A549 (cell line): ENCODE results near the gene SV2A. TPM values are rescaled to one million over a fixed set of nuclear protein-coding genes. Genes with fewer than 3 reads are reported as not detected.

Source experiments
- ATAC-seq, 2 experiments: fragments of 200-7000 bp in 1 of 2; fragments of >200 bp in 1 of 2; cut with Nextera tagmentation in 1 of 2; cut with Tn5 transposase in 1 of 2; 3 replicates each; pipeline versions ENCODE4 v1.8.0 to v1.9.1; 2018 to 2020; ENCODE audit warnings: mild to moderate bottlenecking in 1 of 2, moderate library complexity in 1 of 2
- CTCF ChIA-PET: fragments of 300-600 bp; sonication (Branson Sonifier 250); formaldehyde crosslinking; extraction: SDS; loops from one replicate; lab custom pipeline; 2021; ENCODE audit warnings: antibody characterized with exemption, inconsistent platforms; lab: Yijun Ruan, JAX
- POLR2A ChIA-PET: fragments of 350-600 bp; formaldehyde crosslinking; extraction: SDS; loops from one replicate; lab custom pipeline; 2021; ENCODE audit warnings: antibody characterized with exemption, inconsistent platforms; lab: Yijun Ruan, JAX
- DNase-seq, 2 experiments: peaks; one replicate each; pipeline versions ENCODE4 v3.0.0 to v3.0.0-alpha.2; 2011 to 2016; ENCODE audit warnings: low read depth in 1 of 2, low spot score in 1 of 2
- FAIRE-seq: peaks from 2 replicates; lab custom pipeline; 2011; peaks lifted over from hg19 to GRCh38; lab: Jason Lieb, UNC
- H3K27ac ChIP-seq, 2 experiments: fragments of >200 bp; sonication (Bioruptor Twin); formaldehyde crosslinking; 3 replicates each; pipeline ENCODE4 v1.5.1; 2016 to 2017
- H3K4me1 ChIP-seq: fragments of >200 bp; sonication (Bioruptor Twin); formaldehyde crosslinking; 3 replicates; pipeline ENCODE4 v1.6.1; 2016
- H3K4me2 ChIP-seq: fragments of >200 bp; sonication (Bioruptor Twin); formaldehyde crosslinking; 3 replicates; pipeline ENCODE4 v1.6.1; 2016
- H3K4me3 ChIP-seq: fragments of >200 bp; sonication (Bioruptor Twin); formaldehyde crosslinking; 3 replicates; pipeline ENCODE4 v1.5.1; 2016
- H3K9me3 ChIP-seq: fragments of >200 bp; sonication (Bioruptor Twin); formaldehyde crosslinking; 3 replicates; pipeline ENCODE4 v1.6.1; 2016
- CHD2 ChIP-seq: fragments of 150-350 bp; IDR thresholded peaks from 2 replicates; pipeline ENCODE4 v1.6.1; 2014; ENCODE audit warnings: low read length; ENCODE audit not compliant: partially characterized antibody
- CHD4 ChIP-seq: fragments of 200-600 bp; sonication (generic); IDR thresholded peaks from 2 replicates; pipeline ENCODE4 v1.6.1; 2016; ENCODE audit warnings: antibody characterized with exemption, mild to moderate bottlenecking, borderline replicate concordance
- FOSB ChIP-seq: fragments of 250-450 bp; sonication (Bioruptor Pico); IDR thresholded peaks from 2 replicates; pipeline ENCODE4 v1.5.0; 2020; ENCODE audit warnings: mild to moderate bottlenecking, moderate library complexity
- GATA3 ChIP-seq: IDR thresholded peaks from 2 replicates; pipeline ENCODE4 v1.6.1; 2012; ENCODE audit warnings: borderline replicate concordance
- HOXB13 ChIP-seq: fragments of 250-450 bp; sonication (Bioruptor Pico); IDR thresholded peaks from 2 replicates; pipeline ENCODE4 v1.5.0; 2020; ENCODE audit warnings: low read depth, mild to moderate bottlenecking, moderate library complexity
- HOXB5 ChIP-seq: fragments of 250-450 bp; sonication (Bioruptor Pico); IDR thresholded peaks from 2 replicates; pipeline ENCODE4 v1.5.0; 2020; ENCODE audit warnings: mild to moderate bottlenecking, moderate library complexity
- KDM1A ChIP-seq: fragments of 200-600 bp; sonication (generic); IDR thresholded peaks from 2 replicates; pipeline ENCODE4 v1.6.1; 2016; ENCODE audit warnings: low read depth, mild to moderate bottlenecking
- MAFK ChIP-seq: fragments of 450-650 bp; IDR thresholded peaks from 2 replicates; pipeline ENCODE4 v1.6.1; 2014; ENCODE audit not compliant: partially characterized antibody
- MAZ ChIP-seq: fragments of 150-350 bp; IDR thresholded peaks from 2 replicates; pipeline ENCODE4 v1.6.1; 2014; ENCODE audit warnings: antibody characterized with exemption, low read depth, low read length, borderline replicate concordance
- MYC ChIP-seq: IDR thresholded peaks from 2 replicates; pipeline ENCODE4 v1.6.1; 2012; ENCODE audit warnings: mild to moderate bottlenecking, inconsistent platforms, low read length, improper control_type of control experiment, borderline replicate concordance
- NR3C1 ChIP-seq: fragments of >200 bp; sonication (Bioruptor Twin); formaldehyde crosslinking; IDR thresholded peaks from 3 replicates; pipeline ENCODE4 v1.6.1; 2017
- POLR2A ChIP-seq: IDR thresholded peaks from 2 replicates; pipeline ENCODE4 v1.6.1; 2012; ENCODE audit warnings: mild to moderate bottlenecking, low read length
- RFX5 ChIP-seq: fragments of 450-650 bp; IDR thresholded peaks from 2 replicates; pipeline ENCODE4 v1.7.1; 2014; ENCODE audit warnings: antibody characterized with exemption, mild to moderate bottlenecking, moderate library complexity
- ZFP36 ChIP-seq: fragments of 450-650 bp; IDR thresholded peaks from 2 replicates; pipeline ENCODE4 v1.6.1; 2014; ENCODE audit warnings: borderline replicate concordance; ENCODE audit not compliant: partially characterized antibody
- WGBS: methylation state at CpG from one replicate; pipeline ENCODE4 v1.1.6; 2017; ENCODE audit errors: missing lambda C conversion rate; 5-methylcytosine and 5-hydroxymethylcytosine counted together
- polyA plus RNA-seq, 4 experiments: library from polyadenylated mRNA; depleted of rRNA in 3 of 4; stranded (reverse); fragments of >200 nt; fragmentation: RNase III in 1 of 4; extraction: RNeasy Plus Mini Kit Qiagen cat#74134 plus additional on column Dnase treatment in 1 of 4; gene quantifications; 2 replicates in 3 of 4; 3 replicates in 1 of 4; pipeline ENCODE4 v1.2.3, GENCODE V29; 2011 to 2017
- TF ChIP-seq, protein P1 (sequence below): IDR thresholded peaks from 2 replicates; pipeline ENCODE4 v1.6.1; 2012
- TF ChIP-seq, protein P2 (sequence below): fragments of 200-600 bp; sonication (generic); IDR thresholded peaks from 2 replicates; pipeline ENCODE4 v1.6.1; 2016; ENCODE audit warnings: antibody characterized with exemption, mild to moderate bottlenecking, moderate library complexity
- TF ChIP-seq, protein P3 (sequence below): fragments of 250-450 bp; sonication (Bioruptor Pico); IDR thresholded peaks from 2 replicates; pipeline ENCODE4 v1.5.0; 2021; ENCODE audit warnings: mild to moderate bottlenecking, moderate library complexity, borderline replicate concordance
- TF ChIP-seq, protein P4 (sequence below): fragments of >200 bp; sonication (Bioruptor Twin); formaldehyde crosslinking; IDR thresholded peaks from 3 replicates; pipeline ENCODE4 v1.6.1; 2016

The SV2A gene
- polyA plus RNA-seq, 2 of the 4 experiments (the other 2 are of a cell fraction) = 0.05 to 0.13 TPM

DNA sequence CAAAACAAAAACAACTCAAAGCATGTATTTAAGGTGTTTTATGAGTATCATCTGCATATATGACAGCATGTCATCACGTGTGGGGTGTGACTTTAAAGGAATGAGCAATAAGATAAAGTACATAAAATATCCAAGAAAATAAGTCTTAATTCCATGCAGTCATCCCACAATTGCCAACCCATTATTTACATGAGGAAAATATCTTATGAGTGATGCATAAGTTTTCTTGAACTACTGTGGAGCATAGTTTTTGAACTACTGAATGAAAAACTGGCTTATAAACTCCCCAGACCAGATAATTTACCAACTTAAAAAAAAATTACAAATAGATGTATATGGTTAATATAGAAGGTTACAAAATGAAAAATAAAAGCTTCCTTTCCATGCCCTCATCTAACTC, 48.8 kb upstream of the SV2A start:
- Histone ChIP-seq H3K4me2 (no peak overlapping the region), H3K9me3 (no peaks in the 10 kb centered on the region), H3K27ac (no peak overlapping the region), H3K4me3 (no peak overlapping the region), H3K4me1 (no peaks in the 10 kb centered on the region)
- no peak for FAIRE-seq
- no peak for ATAC-seq
- no peak for TF ChIP-seq RFX5
- TF ChIP-seq MAZ = no peak
- TF ChIP-seq, protein P1, sequence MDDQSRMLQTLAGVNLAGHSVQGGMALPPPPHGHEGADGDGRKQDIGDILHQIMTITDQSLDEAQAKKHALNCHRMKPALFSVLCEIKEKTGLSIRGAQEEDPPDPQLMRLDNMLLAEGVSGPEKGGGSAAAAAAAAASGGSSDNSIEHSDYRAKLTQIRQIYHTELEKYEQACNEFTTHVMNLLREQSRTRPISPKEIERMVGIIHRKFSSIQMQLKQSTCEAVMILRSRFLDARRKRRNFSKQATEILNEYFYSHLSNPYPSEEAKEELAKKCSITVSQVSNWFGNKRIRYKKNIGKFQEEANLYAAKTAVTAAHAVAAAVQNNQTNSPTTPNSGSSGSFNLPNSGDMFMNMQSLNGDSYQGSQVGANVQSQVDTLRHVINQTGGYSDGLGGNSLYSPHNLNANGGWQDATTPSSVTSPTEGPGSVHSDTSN = no peak
- no peak for TF ChIP-seq KDM1A
- TF ChIP-seq, protein P2, sequence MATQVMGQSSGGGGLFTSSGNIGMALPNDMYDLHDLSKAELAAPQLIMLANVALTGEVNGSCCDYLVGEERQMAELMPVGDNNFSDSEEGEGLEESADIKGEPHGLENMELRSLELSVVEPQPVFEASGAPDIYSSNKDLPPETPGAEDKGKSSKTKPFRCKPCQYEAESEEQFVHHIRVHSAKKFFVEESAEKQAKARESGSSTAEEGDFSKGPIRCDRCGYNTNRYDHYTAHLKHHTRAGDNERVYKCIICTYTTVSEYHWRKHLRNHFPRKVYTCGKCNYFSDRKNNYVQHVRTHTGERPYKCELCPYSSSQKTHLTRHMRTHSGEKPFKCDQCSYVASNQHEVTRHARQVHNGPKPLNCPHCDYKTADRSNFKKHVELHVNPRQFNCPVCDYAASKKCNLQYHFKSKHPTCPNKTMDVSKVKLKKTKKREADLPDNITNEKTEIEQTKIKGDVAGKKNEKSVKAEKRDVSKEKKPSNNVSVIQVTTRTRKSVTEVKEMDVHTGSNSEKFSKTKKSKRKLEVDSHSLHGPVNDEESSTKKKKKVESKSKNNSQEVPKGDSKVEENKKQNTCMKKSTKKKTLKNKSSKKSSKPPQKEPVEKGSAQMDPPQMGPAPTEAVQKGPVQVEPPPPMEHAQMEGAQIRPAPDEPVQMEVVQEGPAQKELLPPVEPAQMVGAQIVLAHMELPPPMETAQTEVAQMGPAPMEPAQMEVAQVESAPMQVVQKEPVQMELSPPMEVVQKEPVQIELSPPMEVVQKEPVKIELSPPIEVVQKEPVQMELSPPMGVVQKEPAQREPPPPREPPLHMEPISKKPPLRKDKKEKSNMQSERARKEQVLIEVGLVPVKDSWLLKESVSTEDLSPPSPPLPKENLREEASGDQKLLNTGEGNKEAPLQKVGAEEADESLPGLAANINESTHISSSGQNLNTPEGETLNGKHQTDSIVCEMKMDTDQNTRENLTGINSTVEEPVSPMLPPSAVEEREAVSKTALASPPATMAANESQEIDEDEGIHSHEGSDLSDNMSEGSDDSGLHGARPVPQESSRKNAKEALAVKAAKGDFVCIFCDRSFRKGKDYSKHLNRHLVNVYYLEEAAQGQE = no peak
- TF ChIP-seq, protein P3, sequence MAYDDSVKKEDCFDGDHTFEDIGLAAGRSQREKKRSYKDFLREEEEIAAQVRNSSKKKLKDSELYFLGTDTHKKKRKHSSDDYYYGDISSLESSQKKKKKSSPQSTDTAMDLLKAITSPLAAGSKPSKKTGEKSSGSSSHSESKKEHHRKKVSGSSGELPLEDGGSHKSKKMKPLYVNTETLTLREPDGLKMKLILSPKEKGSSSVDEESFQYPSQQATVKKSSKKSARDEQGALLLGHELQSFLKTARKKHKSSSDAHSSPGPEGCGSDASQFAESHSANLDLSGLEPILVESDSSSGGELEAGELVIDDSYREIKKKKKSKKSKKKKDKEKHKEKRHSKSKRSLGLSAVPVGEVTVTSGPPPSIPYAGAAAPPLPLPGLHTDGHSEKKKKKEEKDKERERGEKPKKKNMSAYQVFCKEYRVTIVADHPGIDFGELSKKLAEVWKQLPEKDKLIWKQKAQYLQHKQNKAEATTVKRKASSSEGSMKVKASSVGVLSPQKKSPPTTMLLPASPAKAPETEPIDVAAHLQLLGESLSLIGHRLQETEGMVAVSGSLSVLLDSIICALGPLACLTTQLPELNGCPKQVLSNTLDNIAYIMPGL (CRISPR knock-in tag) = no peak
- no peak for TF ChIP-seq HOXB5 (CRISPR knock-in tag)
- no peak for TF ChIP-seq MYC
- TF ChIP-seq, protein P4, sequence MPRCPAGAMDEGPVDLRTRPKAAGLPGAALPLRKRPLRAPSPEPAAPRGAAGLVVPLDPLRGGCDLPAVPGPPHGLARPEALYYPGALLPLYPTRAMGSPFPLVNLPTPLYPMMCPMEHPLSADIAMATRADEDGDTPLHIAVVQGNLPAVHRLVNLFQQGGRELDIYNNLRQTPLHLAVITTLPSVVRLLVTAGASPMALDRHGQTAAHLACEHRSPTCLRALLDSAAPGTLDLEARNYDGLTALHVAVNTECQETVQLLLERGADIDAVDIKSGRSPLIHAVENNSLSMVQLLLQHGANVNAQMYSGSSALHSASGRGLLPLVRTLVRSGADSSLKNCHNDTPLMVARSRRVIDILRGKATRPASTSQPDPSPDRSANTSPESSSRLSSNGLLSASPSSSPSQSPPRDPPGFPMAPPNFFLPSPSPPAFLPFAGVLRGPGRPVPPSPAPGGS = no peak
- no peak for TF ChIP-seq GATA3
- TF ChIP-seq CHD4 = no peak
- TF ChIP-seq NR3C1 = no peak
- TF ChIP-seq FOSB (CRISPR knock-in tag) = no peak
- no peak for TF ChIP-seq HOXB13 (CRISPR knock-in tag)
- TF ChIP-seq ZFP36 = no peak
- 35% methylated on average over 1 of the region's 1 CpG for WGBS
- ChIA-PET CTCF (interaction anchor here (1.4 kb wide), 1 partner anchor 80 kb away, joined by 4 read pairs; no protein-coding TSS in a partner anchor), POLR2A (no interaction called here)
- no peak for DNase-seq

DNA sequence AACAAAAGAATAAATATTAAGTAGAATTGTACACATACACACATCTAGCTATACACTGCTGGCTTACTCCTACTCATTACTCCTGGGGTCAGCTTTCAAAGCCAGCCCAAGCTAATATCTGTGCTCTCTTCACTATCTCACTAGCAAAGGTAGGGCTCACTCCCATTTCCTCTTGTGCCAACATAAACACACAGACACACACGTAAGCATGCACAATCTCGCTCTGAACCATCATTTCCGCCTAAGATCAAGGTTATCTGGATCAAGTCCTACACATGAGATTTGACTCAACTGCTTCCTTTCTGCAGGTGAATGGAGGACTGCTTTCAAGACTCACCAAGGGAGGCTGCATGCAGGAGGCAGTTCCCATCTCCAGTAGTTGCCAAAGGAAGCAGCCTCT, 47.8 kb upstream of the SV2A start:
- FAIRE-seq (no peak), ATAC-seq (no peak), DNase-seq (no peak)
- Histone ChIP-seq H3K4me3 (no peak overlapping the region), H3K4me2 (no peak overlapping the region), H3K9me3 (no peaks in the 10 kb centered on the region), H3K27ac (no peak overlapping the region), H3K4me1 (no peaks in the 10 kb centered on the region)
- ChIA-PET CTCF (interaction anchor here (0.6 to 3.7 kb wide), 4 partner anchors 34 to 222 kb away, joined by 3 to 18 read pairs (median 8); no protein-coding TSS in a partner anchor), POLR2A (no interaction called here)
- WGBS = 95% methylated on average over 3 of the region's 3 CpGs
- TF ChIP-seq MAZ (no peak), MAFK (no peak), CHD2 (no peak), POLR2A (no peak)
